NCI-H526 (cell line): Measurements from ENCODE around the gene NCCRP1.

Experiments
- DNase-seq, 2 experiments: peaks; one replicate each; lab custom pipeline; 2025; lab: John Stamatoyannopoulos, UW

NCCRP1 gene

DNA sequence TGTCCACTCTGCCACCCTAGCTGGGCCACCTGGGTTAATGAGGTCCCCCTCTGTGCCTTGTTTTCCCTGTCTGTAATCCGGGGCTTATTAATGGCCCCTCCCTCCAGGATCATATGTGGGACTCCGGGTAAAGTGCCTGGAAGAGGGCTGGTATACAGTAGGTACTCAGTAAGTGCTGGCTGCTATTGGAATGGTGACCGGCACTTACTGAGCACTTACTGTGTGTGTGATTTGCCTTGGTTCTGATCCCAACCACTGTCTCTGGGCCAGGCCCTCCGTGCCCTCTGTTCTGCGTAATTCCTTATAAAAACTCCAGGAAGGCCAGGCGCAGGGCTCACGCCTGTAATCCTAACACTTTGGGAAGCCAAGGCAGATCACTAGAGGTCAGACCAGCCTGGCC, 30.9 kb upstream of the NCCRP1 start:
- no peak for DNase-seq

GRCh38 chr19:39166571-39167391, 30.0 kb upstream of the NCCRP1 start:
- DNase-seq: peak; percentile 21 to 89

- DNase-seq: peak; percentile 30 to 92
Observed at GRCh38 chr19:39167461-39168257, 29.1 kb upstream of the NCCRP1 start.

GRCh38 chr19:39168258-39169142, 28.3 kb upstream of the NCCRP1 start:
- DNase-seq: no peak

GRCh38 chr19:39169143-39169810, 27.5 kb upstream of the NCCRP1 start:
- DNase-seq: no peak

GRCh38 chr19:39170386-39171231, 26.2 kb upstream of the NCCRP1 start:
- no peak for DNase-seq

DNA sequence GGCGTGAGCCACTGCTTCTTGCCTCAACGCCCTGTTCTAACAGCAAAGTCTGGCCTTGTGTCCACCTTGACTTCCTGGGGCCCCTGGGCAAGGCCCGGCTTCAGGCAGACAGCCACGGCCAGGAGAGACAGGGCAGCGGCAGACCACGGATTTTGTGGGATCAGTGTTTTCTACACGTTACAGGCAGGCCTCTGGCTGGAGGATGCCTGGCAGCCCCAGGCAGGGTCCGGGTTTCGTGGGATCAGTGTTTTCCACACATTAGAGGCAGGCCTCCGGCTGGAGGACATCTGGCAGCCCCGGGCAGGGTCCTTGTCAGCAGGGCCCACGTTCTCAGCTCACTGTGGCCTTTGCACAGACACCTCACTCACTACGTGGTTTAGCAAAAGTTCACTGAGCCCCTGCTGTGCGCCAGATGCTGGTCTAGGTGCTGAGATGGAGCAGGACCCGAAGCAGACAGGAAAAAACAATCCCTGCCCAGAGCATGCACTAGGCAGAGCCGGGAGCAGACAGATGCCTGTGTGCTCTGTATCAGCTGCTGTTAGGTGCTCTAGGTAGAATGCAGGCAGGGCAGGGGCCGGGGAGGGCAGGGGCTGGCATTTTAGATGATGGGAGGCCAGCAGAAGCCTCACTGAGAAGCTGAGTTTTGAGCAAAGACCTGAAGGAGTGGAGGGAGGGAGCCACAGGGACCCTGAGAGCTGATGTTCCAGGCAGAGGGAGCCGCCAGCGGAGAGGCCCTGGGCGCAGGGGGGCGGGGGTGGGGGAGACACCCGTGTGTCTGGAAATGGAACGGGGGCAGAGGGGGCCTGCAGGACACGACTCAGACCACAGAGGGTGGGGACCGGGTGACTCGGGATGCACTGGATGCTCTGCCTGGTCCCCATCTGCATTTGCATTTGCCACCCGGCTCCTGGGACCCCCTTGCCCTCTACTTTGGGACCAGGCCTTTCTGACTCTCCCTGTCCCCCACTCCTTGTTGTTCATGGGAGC, 25.0 kb upstream of the NCCRP1 start:
- DNase-seq: no peak

GRCh38 chr19:39172700-39173501, 23.9 kb upstream of the NCCRP1 start:
- no peak for DNase-seq

DNA sequence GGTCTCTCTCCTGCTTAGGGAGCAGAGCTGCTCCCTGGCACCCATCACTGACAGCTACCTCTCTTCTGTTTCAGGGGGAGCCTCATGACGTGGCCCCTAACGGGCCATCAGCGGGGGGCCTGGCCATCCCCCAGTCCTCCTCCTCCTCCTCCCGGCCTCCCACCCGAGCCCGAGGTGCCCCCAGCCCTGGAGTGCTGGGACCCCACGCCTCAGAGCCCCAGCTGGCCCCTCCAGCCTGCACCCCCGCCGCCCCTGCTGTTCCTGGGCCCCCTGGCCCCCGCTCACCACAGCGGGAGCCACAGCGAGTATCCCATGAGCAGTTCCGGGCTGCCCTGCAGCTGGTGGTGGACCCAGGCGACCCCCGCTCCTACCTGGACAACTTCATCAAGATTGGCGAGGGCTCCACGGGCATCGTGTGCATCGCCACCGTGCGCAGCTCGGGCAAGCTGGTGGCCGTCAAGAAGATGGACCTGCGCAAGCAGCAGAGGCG, 23.2 kb upstream of the NCCRP1 start:
- DNase-seq: no peak

DNA sequence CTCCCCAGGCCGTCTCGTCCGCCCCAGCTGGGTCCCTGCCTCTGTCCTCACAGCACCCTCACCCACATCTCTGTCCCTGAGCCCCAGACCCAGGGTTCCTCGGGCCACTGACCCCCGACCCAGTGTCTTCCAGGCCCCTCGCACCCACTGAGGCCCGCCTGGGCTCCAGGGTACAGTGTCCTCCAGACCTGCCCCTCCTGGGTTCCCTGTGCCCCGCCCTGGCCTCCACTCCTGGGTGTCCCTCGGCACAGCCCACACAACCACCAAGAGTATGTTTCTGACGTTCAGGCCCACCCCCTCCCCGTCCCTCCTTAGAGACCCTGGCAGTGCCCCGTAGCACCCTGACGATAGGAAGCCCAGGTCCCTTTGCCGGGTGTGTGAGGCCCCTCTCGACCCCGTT, 22.6 kb upstream of the NCCRP1 start:
- no peak for DNase-seq

DNA sequence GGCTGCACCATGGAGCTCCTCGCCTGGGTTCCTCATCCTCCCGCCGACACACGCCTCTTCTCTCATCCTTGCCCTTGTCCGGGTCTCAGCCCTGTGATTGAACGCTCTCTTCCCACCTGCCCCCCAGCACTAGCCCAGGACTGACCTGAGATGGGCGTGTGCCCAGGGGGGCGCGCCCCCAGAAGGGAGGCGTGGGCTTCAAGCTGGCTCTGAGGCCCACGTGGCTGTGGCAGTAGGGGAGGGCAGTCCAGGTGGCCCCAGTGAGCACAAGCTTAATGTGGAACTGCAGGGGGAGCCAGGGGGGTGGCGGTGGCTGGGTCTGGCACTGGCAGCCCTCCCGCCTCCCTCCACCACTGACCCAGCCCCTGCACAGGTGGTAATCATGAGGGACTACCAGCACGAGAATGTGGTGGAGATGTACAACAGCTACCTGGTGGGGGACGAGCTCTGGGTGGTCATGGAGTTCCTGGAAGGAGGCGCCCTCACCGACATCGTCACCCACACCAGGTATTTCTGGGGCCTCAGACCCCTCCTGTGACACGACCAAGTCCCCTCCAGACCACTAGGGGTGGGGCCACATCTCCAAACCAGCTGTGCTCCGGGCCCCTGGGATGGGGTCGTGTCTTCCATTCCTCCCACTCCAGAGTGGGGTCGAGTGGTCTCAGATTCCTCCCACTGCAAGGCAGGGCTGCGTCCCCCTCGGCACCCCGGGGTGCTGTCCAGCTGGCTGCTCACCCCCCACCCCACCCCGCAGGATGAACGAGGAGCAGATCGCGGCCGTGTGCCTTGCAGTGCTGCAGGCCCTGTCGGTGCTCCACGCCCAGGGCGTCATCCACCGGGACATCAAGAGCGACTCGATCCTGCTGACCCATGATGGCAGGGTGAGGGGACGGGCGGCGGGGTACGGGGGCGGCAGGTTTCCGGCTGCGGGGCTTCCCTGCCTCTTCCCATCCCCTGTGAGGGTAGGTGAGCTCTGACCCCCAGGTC, 21.9 kb upstream of the NCCRP1 start:
- no peak for DNase-seq

GRCh38 chr19:39175564-39175963, 21.2 kb upstream of the NCCRP1 start:
- DNase-seq: no peak

DNA sequence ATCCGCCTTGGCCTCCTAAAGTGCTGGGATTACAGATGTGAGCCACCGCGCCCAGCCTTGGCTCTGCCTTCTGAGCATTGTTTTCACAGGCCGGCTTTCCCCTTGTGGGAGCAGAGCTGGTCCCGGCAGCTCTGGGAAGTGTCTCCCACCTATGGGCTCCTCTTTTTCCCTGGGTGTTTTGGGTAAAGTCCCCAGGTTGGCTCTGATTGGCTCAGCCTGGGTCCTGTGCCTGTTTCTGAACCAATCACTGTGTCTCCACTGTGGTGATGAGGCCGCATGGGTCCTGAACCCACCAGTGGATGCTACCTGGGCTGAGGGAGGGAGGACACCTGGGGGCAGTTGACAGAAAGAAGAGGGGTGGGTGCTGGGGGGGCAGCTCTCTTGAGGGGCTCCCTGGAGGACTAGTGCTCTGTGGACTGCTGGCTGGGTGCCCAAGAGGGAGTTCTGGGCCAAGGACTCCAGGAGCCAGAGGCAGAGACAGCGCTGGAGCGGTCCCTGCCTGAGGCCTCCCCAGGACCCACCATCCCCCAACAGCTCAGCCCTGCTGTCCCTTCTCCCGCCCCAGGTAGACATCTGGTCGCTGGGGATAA, 19.6 kb upstream of the NCCRP1 start:
- DNase-seq: no peak

DNA sequence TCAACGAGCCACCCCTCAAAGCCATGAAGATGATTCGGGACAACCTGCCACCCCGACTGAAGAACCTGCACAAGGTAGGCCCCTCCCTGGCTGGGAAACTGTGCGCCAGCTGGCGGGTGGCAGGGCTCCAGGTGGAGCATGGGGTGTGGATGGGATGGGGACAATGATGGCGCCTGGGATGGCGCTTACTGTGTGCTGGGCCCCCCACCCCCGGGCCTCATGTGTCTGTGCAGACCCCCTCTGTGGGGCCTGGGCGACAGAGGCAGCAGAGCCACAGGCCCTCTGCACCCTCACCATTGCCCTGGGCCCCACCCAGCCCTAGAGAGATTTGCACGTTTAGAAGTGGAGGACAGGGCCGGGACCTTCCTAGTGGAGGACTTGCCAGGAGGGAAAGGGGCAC, 19.0 kb upstream of the NCCRP1 start:
- DNase-seq: no peak

DNA sequence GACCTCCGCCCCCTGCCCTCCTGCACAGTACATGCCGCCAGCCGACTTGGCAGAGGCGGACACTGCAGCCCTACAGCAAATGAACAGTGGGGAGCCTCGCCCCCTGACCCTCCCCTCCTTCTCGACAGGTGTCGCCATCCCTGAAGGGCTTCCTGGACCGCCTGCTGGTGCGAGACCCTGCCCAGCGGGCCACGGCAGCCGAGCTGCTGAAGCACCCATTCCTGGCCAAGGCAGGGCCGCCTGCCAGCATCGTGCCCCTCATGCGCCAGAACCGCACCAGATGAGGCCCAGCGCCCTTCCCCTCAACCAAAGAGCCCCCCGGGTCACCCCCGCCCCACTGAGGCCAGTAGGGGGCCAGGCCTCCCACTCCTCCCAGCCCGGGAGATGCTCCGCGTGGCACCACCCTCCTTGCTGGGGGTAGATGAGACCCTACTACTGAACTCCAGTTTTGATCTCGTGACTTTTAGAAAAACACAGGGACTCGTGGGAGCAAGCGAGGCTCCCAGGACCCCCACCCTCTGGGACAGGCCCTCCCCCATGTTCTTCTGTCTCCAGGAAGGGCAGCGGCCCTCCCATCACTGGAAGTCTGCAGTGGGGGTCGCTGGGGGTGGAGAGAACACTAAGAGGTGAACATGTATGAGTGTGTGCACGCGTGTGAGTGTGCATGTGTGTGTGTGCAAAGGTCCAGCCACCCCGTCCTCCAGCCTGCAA, 18.3 kb upstream of the NCCRP1 start:
- DNase-seq: no peak

DNA sequence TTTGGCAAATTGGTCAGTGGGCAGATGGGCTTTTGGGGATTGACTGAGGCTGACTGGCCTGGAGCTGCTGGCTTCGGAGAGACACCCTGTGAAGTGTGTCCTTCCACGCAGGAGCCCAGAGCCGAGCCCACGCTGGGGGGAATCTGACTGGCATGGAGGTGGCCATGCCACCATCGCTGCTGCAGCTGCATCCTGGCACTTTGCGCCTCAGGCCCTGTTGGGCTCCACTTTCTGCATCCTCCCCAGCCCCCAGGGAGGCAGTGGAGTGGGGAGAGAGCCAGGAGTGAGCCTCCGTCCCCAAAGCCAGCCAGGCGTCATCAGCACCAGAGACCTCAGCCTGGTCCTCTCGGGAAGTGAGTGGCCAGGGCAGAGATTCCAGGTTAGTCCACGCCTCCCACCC, 17.0 kb upstream of the NCCRP1 start:
- no peak for DNase-seq
